SJCRH30 (cell line): Measurements from ENCODE around the gene CSF1. TPM values are rescaled to one million over a fixed set of nuclear protein-coding genes. Genes with fewer than 3 reads are reported as not detected.
"Not testable (repeated sequence)": the region's sequence is repeated elsewhere in the genome, so short reads cannot be mapped to it uniquely, and the experiment has no call there.

Source experiments
- DNase-seq, 2 experiments: peaks; one replicate each; pipeline ENCODE4 v3.0.0-alpha.2; 2015 to 2020
- H3K27ac ChIP-seq: fragments of 250-450 bp; sonication (Bioruptor Pico); 2 replicates; pipeline ENCODE4 v1.5.1; 2020; ENCODE audit warnings: mild to moderate bottlenecking, moderate library complexity
- H3K27me3 ChIP-seq: fragments of 250-450 bp; sonication (Bioruptor Pico); 2 replicates; pipeline ENCODE4 v1.5.1; 2020; ENCODE audit warnings: mild to moderate bottlenecking, moderate library complexity
- H3K36me3 ChIP-seq: fragments of 250-450 bp; sonication (Bioruptor Pico); 2 replicates; pipeline ENCODE4 v1.5.1; 2020; ENCODE audit warnings: mild to moderate bottlenecking, moderate library complexity
- H3K4me1 ChIP-seq: fragments of 250-450 bp; sonication (Bioruptor Pico); 2 replicates; pipeline ENCODE4 v1.5.1; 2020; ENCODE audit warnings: mild to moderate bottlenecking, moderate library complexity
- H3K4me3 ChIP-seq: fragments of 250-450 bp; sonication (Bioruptor Pico); 2 replicates; pipeline ENCODE4 v1.5.1; 2020; ENCODE audit warnings: mild to moderate bottlenecking, moderate library complexity
- H3K9me3 ChIP-seq: fragments of 250-450 bp; sonication (Bioruptor Pico); replicated peaks from 2 replicates; pipeline ENCODE4 v1.5.1; 2020; ENCODE audit warnings: mild to moderate bottlenecking, moderate library complexity
- total RNA-seq: library from RNA; depleted of rRNA; stranded (reverse); fragments of >200 nt; shearing (Covaris generic); gene quantifications from 2 replicates; pipeline ENCODE4 v1.2.3, GENCODE V29; 2014

Gene CSF1
- total RNA-seq, 1 experiment from 2014 or later: 0.77 TPM

DNA sequence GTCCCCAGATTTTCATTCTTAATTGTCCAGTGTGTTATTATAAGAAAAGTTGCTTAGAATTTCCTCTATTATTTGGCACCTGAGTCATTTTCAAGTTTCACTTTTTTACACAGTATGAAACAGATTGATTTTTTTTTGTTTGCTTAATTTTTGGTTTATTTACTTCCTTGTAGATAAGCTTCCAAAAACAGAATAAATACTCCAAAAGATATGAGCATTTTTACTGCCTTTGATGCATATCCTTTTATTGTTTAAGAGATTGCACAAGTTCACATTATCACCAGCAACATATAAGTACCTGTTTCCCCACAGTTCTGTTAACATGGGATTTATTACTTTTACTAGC lies 37.6 kb downstream of the CSF1 start:
- Histone ChIP-seq H3K4me1 (no peaks in the 10 kb centered on the region), H3K9me3 (no peaks in the 10 kb centered on the region; the same call in 1 of the 2 replicates), H3K27me3 (no peaks in the 10 kb centered on the region), H3K27ac (no peak overlapping the region), H3K36me3 (no peaks in the 10 kb centered on the region), H3K4me3 (no peak overlapping the region)
- no peak for DNase-seq

DNA sequence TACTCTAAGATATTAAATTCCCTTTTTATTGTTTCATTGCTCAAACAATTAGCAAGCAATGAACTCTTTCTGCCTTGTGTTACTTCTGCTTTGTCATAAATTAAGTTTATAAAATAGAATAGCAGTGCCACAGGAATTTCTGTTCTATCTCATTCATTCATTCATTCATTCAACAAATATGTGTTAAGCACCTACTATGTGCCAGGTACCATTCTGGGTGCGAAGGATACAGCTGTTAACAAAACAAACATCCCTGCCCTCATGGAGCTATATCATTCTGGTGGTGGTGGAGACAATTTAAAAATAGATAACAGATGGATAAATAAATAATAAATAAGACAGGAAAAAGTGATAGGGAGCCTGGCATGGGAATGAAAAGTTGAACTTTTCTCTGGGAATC lies 39.4 kb downstream of the CSF1 start:
- Histone ChIP-seq H3K27me3 (no peaks in the 10 kb centered on the region), H3K4me3 (no peak overlapping the region), H3K9me3 (no peaks in the 10 kb centered on the region; the same call in 1 of the 2 replicates), H3K27ac (no peak overlapping the region), H3K4me1 (no peaks in the 10 kb centered on the region), H3K36me3 (no peaks in the 10 kb centered on the region)
- no peak for DNase-seq

- Histone ChIP-seq H3K36me3 (no peaks in the 10 kb centered on the region), H3K4me3 (no peak overlapping the region), H3K4me1 (no peaks in the 10 kb centered on the region), H3K9me3 (no peaks in the 10 kb centered on the region; the same call in 1 of the 2 replicates), H3K27ac (no peak overlapping the region), H3K27me3 (no peaks in the 10 kb centered on the region)
- DNase-seq: no peak
Measured at GRCh38 chr1:109950509-109950908, 39.9 kb downstream of the CSF1 start.

DNA sequence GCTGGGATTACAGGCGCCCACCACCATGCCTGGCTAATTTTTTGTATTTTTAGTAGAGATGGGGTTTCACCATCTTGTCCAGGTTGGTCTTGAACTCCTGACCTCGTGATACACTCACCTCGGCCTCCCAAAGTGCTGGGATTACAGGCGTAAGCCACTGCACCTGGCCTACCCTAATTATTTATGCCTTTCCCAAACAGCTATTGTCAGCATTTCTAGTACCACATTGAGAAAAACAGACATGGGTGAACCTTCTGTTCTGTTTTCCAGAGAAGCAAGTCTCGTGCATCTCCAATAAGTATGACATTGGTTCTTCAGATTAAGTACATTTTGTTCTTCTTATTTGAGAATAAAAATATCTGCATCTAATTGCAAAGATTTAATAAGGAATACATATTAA lies 40.9 kb downstream of the CSF1 start:
- not testable (repeated sequence) for H3K36me3 ChIP-seq, DNase-seq, H3K4me1 ChIP-seq, H3K27ac ChIP-seq, H3K4me3 ChIP-seq, H3K9me3 ChIP-seq, H3K27me3 ChIP-seq

- Histone ChIP-seq H3K4me1 (no peaks in the 10 kb centered on the region), H3K4me3 (no peak overlapping the region), H3K27me3 (no peaks in the 10 kb centered on the region), H3K27ac (no peak overlapping the region), H3K9me3 (no peaks in the 10 kb centered on the region; the same call in 1 of the 2 replicates), H3K36me3 (no peaks in the 10 kb centered on the region)
- no peak for DNase-seq
Measured at GRCh38 chr1:109954041-109954512, 43.4 kb downstream of the CSF1 start.

DNA sequence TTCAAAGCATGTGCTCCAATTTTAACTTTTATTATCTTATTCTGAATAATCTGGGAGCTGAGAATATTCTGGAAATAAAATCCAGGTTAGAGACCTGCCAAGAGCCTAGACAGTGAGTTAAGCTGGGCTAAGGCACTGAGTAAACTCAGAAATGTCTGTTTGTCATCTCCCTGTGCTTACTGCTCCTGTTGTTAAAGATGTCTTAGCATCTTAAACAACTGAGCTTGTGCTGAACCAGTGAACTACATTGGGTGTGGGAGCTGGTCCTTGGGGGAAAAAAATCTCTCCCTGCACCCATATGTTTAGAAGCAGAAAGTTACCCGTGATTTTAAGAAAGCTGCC lies 49.0 kb downstream of the CSF1 start:
- DNase-seq: no peak
- Histone ChIP-seq H3K9me3 (no peaks in the 10 kb centered on the region), H3K4me3 (no peak overlapping the region), H3K27ac (peak overlapping the region; percentile 5; the same call in 1 of the 2 replicates), H3K27me3 (no peaks in the 10 kb centered on the region), H3K4me1 (peaks cover 24% of the 10 kb centered on the region), H3K36me3 (no peaks in the 10 kb centered on the region)

DNA sequence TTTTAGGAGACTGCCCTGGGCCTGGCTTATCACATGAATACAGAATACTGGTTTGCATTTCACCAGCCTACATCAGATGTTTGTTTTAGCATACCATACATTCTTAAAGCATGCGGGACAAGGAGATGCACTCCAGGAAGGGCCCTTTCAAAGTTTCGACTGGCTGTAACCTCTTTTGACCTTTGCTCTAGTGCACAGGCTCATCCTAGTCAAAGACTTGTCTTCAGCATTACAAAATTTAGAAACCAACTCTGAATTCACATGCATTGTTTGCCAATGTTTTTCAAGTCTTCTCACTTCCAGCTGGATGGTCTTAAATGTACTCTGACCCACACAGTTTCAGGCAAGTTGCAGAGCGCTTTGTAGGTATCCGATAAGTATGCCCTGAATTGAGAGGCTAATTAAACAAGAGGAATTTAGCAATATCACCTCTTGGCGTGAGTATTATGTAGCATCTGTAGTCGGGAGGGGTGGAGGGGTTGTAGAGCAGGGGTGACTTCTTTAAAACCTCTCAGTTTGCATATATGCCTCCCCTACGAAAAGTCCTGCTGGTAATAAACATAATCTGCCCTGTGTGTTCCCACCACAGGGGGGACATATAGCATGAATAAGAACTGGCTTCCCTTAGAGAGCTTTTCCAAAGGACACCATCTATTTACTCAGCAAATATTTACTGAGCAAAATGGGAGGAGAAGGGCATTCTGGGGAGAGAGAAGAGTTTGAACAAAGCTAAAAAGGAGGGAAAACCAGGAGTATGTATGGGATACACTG lies 49.5 kb downstream of the CSF1 start:
- Histone ChIP-seq H3K36me3 (no peaks in the 10 kb centered on the region), H3K9me3 (no peaks in the 10 kb centered on the region), H3K4me3 (no peak overlapping the region), H3K4me1 (peaks cover 24% of the 10 kb centered on the region), H3K27me3 (no peaks in the 10 kb centered on the region), H3K27ac (peak overlapping the region; percentile 5; the same call in 1 of the 2 replicates)
- DNase-seq: peak; percentile 18 to 20

GRCh38 chr1:109960745-109961094 lies 50.1 kb downstream of the CSF1 start:
- H3K9me3 ChIP-seq: no peaks in the 10 kb centered on the region
- DNase-seq: no peak
- no peak overlapping the region for H3K4me3 ChIP-seq
- H3K4me1 ChIP-seq: peaks cover 24% of the 10 kb centered on the region
- no peak overlapping the region for H3K27ac ChIP-seq
- H3K36me3 ChIP-seq: no peaks in the 10 kb centered on the region
- no peaks in the 10 kb centered on the region for H3K27me3 ChIP-seq

DNA sequence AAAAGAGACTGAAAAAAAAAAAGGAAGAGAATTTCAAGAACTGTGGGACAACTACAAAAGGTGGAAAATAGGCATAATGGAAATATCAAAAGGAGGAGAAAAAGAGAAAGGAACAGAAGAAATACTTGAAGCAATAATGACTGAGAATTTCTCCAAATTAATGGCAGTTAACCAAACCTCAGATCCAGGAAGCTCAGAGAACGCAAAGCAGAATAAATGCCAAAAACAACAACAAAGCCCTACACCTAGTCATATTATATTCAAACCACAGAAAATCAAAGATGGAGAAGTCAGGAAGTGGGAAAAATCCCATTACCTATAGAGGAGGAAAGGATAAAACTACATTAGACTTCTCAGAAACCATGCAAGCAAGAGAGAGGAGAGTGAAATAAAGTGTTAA lies 53.2 kb downstream of the CSF1 start:
- DNase-seq: no peak
- H3K27ac ChIP-seq: no peak overlapping the region
- no peak overlapping the region for H3K4me3 ChIP-seq
- no peaks in the 10 kb centered on the region for H3K36me3 ChIP-seq
- H3K4me1 ChIP-seq: peaks cover 24% of the 10 kb centered on the region
- no peaks in the 10 kb centered on the region for H3K9me3 ChIP-seq
- no peaks in the 10 kb centered on the region for H3K27me3 ChIP-seq

DNA sequence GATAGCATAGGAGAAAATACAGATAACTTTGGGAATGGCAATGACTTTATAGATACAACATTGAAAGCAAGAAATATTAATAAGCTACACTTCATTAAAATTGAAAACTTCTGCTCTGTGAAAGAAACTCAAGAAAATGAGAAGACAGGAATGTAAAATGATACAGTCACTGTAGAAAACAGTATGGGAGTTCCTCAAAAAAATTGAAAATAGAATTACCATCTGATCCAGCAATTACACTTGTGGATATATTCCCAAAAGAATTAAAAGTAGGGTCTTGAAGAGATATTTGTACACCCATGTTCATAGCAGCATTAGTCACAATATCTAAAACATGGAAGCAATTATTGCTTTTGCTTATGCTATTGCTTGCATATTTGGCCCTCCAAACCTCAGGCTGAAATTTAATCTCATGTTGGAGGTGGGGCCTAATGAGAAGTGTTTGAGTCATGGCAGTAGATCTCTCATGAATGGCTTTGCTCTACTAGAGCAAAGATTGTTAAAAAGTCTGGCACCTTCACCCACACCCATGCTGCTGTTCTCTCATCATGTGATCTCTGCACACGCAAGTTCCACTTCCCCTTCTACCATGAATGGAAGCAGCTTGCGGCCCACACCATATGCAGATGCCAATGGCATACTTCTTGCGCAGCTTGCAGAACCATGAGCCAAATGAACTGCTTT lies 58.6 kb downstream of the CSF1 start:
- H3K36me3 ChIP-seq: no peaks in the 10 kb centered on the region
- peaks cover 10% of the 10 kb centered on the region for H3K4me1 ChIP-seq
- no peaks in the 10 kb centered on the region for H3K27me3 ChIP-seq
- no peaks in the 10 kb centered on the region for H3K9me3 ChIP-seq
- H3K4me3 ChIP-seq: no peak overlapping the region
- no peak overlapping the region for H3K27ac ChIP-seq
- DNase-seq: no peak

GRCh38 chr1:109969907-109970306 lies 59.3 kb downstream of the CSF1 start:
- H3K9me3 ChIP-seq: no peaks in the 10 kb centered on the region
- H3K27ac ChIP-seq: no peak overlapping the region
- no peaks in the 10 kb centered on the region for H3K36me3 ChIP-seq
- no peak for DNase-seq
- peaks cover 10% of the 10 kb centered on the region for H3K4me1 ChIP-seq
- no peaks in the 10 kb centered on the region for H3K27me3 ChIP-seq
- no peak overlapping the region for H3K4me3 ChIP-seq

DNA sequence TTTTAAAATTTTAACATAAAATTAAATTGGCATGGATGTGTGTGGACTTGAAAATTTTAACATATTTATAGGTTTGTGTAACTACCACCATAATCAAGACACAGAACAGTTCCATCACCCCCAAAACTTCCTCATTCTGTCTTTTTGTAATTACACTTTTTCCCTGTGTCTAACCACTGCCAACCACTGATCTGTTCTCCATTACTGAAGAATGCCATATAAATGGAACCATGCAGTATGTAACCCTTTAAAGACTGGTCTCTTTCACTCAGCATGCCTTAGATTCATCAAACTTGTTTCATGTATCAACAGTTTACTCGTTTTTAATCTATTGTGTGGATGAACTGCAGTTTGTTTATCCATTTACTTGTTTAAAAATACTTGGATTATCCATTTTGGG lies 60.9 kb downstream of the CSF1 start:
- H3K9me3 ChIP-seq: no peaks in the 10 kb centered on the region
- H3K4me3 ChIP-seq: no peak overlapping the region
- no peak overlapping the region for H3K27ac ChIP-seq
- H3K36me3 ChIP-seq: no peaks in the 10 kb centered on the region
- no peak for DNase-seq
- H3K4me1 ChIP-seq: peaks cover 20% of the 10 kb centered on the region
- no peaks in the 10 kb centered on the region for H3K27me3 ChIP-seq

GRCh38 chr1:109974191-109974590 lies 63.5 kb downstream of the CSF1 start:
- Histone ChIP-seq H3K9me3 (no peaks in the 10 kb centered on the region), H3K27me3 (no peaks in the 10 kb centered on the region; the same call in 1 of the 2 replicates), H3K4me1 (peaks cover 21% of the 10 kb centered on the region), H3K4me3 (no peak overlapping the region), H3K36me3 (no peaks in the 10 kb centered on the region), H3K27ac (no peak overlapping the region)
- no peak for DNase-seq

- Histone ChIP-seq H3K4me1 (peaks cover 12% of the 10 kb centered on the region), H3K36me3 (no peaks in the 10 kb centered on the region), H3K4me3 (no peak overlapping the region), H3K9me3 (no peaks in the 10 kb centered on the region), H3K27ac (peak overlapping the region; percentile 15; the same call in 1 of the 2 replicates), H3K27me3 (no peaks in the 10 kb centered on the region; the same call in 1 of the 2 replicates)
- peak in 1 of 2 experiments; percentile 13 for DNase-seq
Measured at GRCh38 chr1:109975718-109976117, 65.1 kb downstream of the CSF1 start.

- DNase-seq: no peak
- Histone ChIP-seq H3K36me3 (no peaks in the 10 kb centered on the region), H3K9me3 (no peaks in the 10 kb centered on the region), H3K27ac (no peak overlapping the region), H3K27me3 (no peaks in the 10 kb centered on the region; the same call in 1 of the 2 replicates), H3K4me3 (no peak overlapping the region), H3K4me1 (peaks cover 11% of the 10 kb centered on the region; the same call in 1 of the 2 replicates)
Measured at GRCh38 chr1:109976762-109977161, 66.1 kb downstream of the CSF1 start.
